GM19023 (cell line): ENCODE results near the gene CDH4.

Experiments
- ATAC-seq: cut with Tn5 transposase; IDR thresholded peaks from one replicate; pipeline ENCODE4 v1.9.1; 2021; ENCODE audit warnings: mild to moderate bottlenecking, moderate library complexity; ENCODE audit not compliant: unreplicated experiment

Gene CDH4

DNA sequence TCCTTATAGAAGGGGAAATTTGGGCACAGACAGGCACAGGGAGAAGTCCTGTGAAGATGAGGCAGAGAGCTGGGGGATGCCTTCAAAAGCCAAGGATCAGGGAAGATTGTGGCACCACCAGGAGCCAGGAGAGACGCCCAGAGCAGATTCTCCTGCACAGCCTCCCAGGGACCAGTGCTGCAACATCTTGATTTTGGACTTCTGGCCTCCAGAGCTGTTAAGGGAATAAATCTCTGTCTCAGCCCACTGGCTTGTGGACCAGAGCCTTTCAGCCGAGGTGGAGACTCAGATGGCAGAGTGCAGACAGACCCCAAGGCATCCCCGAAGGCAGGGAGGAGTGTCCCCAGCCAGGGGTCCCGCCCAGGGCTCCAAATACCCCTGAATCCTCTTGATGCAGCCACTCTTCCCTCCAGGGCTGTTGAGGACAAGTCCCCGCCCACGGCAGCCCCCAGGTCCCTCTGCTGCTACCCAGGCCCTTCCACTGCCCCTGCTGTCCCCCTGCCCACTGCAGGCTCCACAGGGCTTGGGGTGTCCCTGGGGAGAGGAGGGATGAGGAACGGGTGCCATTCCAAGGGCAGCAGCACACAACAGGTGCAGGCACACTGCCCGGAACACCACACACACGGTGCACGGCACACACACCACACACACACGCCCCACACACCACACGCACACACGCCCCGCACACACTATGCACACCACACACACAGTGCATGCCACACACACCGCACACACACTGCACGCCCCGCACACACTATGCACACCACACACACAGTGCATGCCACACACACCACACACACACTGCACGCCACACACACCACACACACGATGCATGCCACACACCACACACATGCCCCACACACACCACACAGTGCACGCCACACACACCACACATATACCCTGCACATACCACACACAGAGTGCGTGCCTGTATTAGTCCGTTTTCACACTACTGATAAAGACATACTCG is 502.2 kb downstream of the CDH4 start:
- no peak for ATAC-seq

DNA sequence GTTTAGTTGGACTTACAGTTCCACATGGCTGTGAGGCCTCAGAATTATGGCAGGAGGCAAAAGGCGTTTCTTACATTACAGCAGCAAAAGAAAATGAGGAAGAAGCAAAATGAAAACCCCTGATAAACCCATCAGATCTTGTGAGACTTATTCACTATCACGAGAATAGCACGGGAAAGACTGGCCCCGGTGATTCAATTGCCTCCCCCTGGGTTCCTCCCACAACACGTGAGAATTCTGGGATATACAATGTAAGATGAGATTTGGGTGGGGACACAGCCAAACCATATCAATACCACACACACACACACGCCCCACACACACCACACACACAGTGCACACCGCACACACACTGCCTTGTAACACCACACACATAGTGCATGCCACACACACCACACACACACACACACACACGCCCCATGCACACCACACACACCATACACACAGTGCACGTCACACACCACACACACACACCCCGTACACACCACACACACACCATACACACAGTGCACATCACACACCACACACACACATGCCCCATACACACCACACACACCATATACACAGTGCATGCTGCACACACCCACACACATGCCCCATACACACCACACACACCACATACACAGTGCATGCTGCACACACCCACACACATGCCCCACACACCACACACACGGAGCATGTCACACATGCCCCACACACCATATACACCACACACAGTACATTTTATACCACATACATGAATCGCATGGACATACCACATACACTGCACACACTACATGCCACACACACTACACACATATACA is 503.1 kb downstream of the CDH4 start:
- ATAC-seq: no peak

DNA sequence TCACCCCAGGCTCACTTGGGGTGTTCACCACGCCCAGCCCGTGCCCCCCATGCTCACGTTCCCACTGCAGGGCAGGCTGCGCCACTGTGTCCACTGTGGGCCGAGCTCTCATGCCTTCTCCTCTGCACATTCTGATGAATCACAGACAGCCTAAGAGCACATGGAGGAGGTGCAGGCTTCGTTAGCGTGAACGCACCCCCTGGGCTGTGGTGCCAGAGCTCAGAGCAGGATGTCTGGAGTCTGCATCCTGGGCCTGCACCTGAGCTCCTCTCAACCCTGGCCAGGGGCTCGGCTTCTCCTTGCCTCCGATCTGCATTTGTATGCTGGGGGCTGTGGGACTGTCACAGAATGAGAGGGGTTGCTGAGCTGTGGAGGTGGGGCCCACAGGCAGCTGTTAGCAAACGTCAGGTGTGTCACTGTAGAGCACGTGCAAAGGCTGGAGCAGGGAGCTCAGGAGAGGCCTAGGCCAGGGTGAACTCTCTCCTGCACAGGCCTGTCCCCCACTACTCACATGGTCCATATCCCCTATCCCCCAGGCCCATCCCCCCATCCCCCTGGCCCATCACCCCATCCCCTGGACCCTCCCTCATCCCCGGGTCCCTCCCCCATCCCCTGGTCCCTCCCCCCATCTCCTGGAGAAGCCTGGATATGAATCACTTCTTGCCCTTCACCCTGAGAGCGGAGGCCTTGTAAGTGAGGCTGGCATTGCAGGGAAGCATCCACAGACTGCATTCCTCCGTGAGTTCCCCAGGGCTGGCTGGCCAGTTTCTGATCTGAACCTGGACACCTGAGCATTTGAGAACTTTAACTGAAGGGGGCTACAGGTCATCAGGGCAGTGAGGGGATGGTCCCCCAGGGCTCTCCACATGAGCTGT is 504.1 kb downstream of the CDH4 start:
- ATAC-seq: no peak

DNA sequence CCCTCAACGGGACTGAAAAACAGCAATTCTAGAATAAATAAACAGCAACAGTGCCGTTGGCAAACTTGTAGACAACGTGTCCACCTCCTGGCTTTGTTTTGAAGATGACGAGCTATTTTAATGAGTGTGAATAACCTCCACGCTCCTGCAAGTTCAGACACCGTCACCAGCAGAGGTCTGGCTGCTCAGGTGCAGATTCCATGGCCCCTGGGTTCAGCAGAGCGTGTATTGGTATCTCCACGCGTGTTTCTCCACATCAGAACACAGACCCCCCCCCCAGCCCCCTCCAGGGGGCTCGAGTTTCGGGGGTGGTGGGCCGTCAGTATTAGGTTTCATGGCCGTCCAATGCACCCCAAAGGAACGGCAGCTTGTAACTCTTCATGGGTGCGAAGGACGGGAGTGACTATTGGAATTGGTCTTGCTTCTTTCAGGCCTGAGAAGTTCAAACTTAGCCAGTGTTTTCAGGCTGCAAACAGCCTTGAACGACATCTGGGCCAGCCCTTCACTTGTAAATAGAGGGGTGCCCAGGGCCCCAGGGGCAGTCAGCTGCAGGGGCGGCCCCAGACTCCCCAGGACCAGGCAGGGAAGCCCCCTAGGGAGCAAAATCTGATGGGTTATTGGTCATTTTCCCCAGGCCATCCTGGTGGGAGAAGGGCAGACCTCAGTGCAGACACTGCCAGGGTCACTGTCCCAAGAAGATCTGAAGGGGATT is 505.1 kb downstream of the CDH4 start:
- no peak for ATAC-seq

DNA sequence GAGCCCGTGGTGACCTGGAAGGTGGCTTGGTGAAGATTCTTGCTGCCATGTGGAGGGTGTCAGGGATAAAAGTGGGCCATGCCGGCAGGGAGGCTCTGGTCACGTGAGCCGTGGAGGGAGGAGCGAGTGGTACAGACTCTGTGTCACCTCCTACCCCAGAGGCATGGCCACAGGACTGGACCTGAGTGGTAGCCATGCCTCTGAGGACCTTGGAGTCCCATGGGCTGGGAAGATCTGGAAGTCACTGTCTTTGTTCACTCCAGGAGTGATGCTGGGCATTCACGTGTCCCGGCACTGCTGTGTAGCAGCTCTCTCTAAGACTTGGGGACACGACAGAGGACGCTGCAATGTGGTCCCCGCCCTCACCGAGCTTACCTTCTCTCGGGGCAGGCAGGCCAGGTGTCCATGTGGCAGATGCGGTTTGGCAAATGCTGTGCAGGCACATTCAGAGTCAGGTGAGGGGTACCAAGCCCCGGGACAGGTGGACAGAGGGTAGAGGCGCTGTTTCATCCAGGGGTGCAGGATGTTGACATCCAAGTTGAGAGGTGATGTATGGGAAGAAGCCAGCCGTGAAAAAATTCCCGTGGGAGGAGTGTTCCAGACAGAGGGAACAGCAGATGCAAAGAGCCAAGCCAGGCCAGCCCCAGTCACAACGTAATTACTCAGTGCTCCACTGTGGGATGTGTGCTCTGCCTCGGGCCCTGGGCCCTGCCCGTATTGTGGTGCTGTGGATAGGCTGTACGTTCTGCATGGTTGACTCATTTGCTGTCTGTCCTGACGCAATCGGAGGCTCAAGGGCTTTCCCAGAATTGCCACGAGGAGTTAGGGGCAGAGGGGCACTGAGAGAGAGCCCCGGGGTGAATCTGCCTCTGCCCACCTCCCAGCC is 505.9 kb downstream of the CDH4 start:
- ATAC-seq: no peak

DNA sequence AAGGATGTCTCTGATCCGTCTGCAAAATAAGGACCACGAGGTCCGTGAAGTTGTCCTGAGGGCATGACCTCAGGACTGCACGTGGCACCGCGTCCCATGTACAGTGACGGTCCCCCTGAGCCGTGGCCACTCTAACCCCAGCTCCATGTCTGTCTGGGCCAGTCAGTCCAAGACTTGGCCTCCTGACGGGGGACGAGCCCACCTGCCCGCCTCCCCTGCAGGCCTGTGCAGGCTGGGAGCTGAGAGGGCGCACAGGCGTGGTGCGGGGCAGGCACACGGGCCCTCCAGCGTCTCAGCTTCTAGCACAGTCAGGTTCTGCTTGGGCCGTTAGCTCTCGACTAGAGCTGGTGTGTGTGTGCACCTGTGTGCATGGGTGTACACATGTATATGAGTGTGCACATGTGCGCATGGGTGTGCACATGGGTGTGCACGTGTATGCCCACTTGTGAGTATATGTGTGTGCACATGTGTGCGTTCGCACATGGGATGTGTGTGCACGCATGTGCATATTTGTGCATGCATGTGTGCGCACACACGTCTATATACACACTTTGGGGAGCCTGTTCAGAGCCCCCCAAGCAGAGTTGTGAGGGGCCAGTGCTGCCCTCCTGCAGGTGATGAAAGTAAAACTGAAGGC is 506.6 kb downstream of the CDH4 start:
- ATAC-seq: no peak

DNA sequence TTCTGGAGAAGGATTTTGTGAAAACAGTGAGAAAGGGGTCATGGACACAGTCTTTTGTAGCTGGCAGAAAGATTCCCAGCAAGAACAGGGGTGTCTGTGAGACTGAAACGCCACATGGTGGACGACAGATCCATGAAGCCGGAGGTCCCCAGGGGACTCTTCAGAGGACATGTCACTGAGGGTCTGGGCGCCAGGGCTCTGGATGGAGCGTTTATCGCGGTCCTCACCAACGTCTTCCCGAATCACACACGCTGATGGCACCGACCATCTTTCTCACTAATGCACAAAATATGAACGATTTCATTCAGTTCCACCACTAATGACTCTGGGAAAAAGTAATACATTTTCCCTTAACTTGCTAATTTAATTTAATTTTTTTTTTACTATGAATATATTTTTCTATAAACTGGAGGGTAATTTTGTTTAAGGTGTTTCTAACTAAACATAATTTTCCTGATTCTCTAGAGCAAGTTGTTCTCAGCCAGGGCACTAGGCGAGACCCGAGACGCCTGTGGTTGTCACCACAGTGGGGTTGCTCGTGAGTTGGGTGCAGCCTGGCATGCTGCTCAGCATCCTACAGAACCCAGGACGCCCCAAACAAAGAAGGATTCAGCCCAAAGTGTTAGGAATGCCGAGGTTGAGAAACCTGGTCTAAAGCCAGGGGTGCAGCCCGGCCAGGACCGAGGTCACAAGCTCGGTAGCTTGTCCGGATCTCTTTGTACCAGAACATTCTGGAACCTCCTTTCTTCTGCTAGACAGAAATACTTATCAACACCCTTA is 507.4 kb downstream of the CDH4 start:
- ATAC-seq: no peak

DNA sequence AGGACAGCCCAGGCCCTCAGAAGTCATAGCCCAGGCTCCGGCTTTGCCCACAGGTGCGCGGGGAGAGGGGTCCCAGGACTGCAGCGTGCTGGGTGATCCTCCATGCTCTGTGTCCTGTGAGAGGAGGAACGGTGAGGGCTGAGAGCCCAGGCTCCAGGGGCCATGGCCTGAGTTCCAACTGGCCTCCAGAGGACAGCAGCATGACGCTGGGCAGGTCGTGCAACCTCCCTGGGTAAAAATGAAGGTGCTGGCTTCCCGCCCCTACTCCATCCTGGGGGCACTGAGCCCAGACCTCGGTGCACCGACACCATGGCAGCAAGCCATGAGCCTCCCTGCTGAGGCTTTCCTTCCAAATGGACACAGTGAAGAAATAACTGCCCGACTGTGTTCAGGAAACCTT is 508.3 kb downstream of the CDH4 start:
- ATAC-seq: no peak

DNA sequence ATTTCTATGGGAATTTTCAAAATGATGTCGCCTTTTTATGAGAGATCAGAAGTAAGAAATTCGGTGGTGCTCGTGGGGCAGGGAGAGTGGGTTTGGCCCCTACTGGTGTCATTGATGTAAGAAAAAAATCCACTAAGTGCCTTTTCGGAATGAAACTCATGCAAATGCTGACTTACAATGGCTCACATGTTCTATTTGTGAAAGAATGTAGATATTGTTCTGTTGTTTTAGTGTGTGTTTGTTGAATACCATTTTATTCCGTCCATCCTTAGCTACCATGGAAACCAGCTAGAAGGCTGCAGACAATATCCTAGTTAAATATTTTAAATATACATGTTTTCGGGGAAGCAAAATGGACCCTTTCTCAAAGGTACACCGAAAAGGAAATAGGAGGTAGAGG is 508.7 kb downstream of the CDH4 start:
- no peak for ATAC-seq

DNA sequence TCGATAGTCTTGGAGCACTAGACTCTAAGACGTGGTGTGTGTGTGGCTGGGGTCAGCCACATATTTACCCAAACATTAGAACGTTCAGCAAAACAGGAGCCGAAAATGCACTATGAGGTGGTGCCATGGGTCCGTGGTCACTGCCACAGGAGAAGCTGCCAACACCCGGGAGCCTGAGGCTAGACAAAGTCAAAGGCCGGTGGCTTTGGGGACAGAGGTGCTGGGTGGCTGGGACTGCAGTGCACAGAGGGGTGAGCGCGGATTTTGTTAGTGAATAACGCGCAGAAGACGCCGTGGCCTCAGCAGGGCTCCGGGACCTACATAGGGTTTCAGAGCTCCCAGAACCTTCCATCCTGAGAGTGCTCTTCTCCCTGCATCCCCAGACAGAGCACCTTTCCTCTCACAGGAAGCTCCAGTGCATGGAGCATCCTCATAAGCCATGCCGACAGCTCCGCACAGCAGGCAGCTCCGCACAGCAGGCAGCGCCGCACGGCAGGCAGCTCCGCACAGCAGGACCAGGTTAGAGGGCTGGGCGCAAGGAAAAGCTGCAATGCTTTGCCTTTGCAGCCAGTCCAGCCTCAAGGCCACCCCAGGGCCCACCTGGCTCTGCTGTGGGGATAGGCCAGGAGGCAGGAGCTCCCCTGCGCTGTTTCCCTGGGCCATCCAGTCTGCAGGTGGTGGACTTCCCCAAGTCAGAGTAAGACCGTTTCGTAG is 509.5 kb downstream of the CDH4 start:
- no peak for ATAC-seq

DNA sequence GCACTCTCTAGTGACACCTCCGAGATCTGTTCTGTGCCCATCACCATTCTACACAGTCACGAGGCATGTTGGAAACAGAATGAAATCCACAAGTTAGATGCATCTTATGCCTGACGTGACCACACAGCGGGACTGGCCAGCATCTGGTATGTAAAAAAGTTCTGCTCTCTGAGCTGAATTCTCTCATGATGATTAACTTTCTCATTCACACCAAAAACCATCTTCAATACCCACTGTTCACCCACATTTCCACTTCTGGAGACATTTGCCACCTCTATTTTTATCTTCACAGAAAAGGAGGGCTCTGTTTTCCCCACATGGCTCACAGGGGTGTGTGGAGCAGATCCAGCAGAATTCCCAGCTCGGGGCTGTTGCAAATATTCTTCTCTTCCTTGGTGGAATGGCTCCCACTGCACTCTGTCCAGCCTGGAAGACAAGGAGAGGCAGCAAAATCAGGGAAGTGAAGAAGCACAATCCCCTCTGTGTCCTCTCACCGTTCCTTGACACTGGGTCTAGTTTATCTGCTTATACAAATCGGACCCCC is 510.2 kb downstream of the CDH4 start:
- ATAC-seq: no peak

DNA sequence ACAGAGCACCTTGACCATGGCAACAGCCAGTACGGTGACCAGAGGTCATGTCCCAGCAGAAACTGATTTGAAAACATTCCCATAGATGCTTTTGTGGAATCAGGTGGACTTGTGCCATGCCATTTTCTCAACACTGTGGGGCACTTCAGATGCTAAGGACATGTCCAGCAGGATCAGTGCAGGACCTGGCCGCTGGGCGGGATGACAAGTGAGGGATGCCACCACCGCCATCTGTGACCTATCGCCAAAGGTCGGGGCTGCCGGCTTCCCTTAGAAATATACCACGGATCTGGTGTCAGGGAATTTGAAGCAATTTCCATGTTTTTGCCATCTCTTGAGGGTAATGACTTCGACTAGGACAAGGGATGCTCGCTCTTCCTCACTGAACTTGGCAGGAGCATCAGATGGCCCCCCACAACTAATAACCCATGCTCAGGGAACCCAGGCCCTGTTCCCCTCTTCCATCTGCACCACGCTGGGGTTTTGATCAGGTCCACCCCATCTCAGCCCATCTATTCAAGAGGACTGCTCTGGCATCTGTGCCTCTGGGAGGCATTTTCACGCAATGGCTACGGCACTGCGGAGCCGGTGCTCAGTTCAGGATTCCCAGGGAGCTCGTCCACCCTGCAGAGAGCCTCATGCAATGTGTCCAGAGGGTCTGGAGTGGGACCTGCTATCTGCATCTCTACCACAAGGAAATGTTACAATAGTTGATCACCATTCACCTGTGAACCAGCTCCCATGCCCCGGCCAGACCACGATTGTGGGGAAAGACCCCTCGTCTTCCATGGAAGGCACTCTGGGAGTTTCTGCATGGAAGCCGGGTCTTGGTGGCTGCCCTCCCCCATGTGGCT is 511.1 kb downstream of the CDH4 start:
- ATAC-seq: no peak

DNA sequence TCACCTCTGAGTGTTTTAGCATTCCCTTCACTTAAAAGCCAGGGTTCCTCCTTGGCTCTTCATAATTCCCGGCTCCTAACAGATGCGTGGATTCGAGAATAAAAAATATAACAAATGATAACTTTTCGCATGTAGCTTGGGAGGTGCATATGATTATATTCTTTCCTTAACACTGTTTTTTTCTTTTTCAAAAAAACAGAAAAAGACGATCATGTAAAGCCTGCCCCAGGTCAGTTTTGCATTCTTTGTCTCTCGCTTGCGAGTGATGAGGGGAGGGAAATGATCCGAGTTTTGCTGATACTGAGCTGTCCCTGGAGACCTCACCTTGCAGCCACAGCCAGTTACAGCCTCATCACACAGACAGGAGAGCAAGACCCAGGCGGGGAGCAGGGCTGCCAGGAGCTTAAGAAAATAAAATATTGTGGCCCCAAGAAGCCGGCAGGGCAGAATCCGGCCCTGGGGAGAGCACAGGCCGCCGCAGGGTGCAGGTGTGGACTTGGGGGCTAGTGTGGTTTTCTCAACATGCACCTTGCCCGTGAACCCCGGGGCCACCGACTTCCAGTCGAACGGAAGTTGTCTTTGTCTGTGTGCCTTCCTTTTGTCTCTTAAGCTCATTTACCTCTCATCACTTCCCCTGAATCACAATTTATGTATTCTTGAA is 511.8 kb downstream of the CDH4 start:
- ATAC-seq: no peak

DNA sequence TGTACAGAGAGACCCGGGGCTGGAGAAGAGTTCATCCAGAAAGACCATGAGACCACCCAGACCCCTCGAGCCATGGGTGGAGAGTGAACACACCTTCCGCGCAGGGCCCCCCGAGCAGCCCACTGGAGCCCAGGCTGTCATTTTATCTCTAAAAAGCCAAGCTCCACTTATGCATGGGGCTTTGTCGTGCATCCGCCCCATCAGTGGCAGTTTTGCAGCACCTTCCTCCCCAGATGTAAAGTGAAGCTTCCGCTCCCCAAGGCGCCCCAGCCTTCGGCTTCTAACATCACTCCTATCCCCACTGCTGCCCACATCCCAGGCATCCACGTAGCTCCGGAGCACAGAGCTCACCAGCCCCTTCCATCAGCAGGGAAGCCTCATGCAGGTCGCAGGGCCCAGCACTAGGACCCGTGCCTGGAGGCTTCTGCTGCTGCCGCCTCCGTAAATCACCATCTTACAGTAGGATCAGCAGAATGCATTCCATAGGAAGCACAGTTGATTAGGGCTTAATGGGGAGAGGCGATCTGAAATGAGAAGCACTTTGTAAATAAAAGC is 512.5 kb downstream of the CDH4 start:
- no peak for ATAC-seq

DNA sequence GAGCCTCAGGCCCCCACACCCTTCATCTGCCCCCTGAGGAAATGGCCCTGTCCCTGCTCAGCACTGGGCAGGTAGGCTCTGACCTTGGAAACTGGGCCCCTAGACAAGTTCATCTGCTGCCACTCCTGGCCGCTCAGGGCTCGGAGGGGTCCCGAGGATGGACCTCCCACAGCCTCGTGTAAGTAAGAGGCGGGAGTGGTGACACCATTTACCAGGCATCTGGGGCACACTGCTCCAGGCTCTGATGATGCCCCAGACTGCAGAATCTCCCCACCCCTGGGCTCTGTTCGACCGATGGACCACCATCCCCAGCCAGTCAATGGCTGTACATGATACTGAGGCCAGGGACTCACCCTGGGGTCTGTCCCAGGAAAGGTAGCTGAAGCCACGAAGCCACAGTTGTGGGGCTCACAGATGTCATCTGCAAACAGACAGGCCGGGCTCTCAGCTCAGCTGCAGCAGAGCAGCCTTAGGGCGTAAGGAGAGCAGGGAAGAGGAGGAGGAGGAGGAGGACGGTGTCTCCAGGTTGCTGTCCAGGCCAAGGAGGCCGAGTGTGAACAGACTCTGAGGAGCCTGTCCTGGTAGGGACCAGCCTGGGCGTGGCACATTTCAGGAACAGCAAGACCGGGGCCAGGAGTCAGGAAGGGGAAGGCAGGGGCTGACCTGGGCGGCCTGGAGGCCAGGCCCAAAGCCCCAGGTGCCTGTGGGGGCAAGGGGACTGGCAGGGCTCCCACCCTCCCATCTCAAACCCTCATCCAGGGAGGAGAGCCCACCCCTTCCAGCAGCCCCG is 513.2 kb downstream of the CDH4 start:
- ATAC-seq: no peak
